Measurements from ENCODE around the gene HIGD1A.

HIGD1A gene

GRCh38 chr3:42752961-42753360 is 51.3 kb downstream of the HIGD1A start:
- no peak for DNase-seq

- DNase-seq = no peak
These were observed 51.8 kb downstream of the HIGD1A start for GRCh38 chr3:42752441-42752840.

- no peak for DNase-seq
These were observed 52.7 kb downstream of the HIGD1A start for GRCh38 chr3:42751609-42752008.

GRCh38 chr3:42750834-42751233 is 53.5 kb downstream of the HIGD1A start:
- DNase-seq = no peak

- no peak for DNase-seq
These were observed 54.5 kb downstream of the HIGD1A start for GRCh38 chr3:42749753-42750231.

GRCh38 chr3:42749025-42749752 is 55.1 kb downstream of the HIGD1A start:
- DNase-seq = no peak

- no peak for DNase-seq
These were observed 56.7 kb downstream of the HIGD1A start for GRCh38 chr3:42747581-42747980.

- DNase-seq = peak; percentile 83
These were observed 57.5 kb downstream of the HIGD1A start for GRCh38 chr3:42746455-42747450.

GRCh38 chr3:42745776-42746454 is 58.4 kb downstream of the HIGD1A start:
- peak; percentile 70 for DNase-seq

- peak; percentile 39 for DNase-seq
These were observed 59.0 kb downstream of the HIGD1A start for GRCh38 chr3:42745291-42745745.

- no peak for DNase-seq
These were observed 60.9 kb downstream of the HIGD1A start for GRCh38 chr3:42743204-42743995.

GRCh38 chr3:42742688-42743087 is 61.6 kb downstream of the HIGD1A start:
- no peak for DNase-seq

- DNase-seq = no peak
These were observed 62.0 kb downstream of the HIGD1A start for GRCh38 chr3:42742259-42742658.

- no peak for DNase-seq
These were observed 62.5 kb downstream of the HIGD1A start for GRCh38 chr3:42741796-42742195.

- peak; percentile 8 for DNase-seq
These were observed 64.7 kb downstream of the HIGD1A start for GRCh38 chr3:42739401-42740158.

- no peak for DNase-seq
These were observed 67.8 kb downstream of the HIGD1A start for GRCh38 chr3:42736531-42736930.

GRCh38 chr3:42736081-42736480 is 68.2 kb downstream of the HIGD1A start:
- peak; percentile 21 for DNase-seq

- DNase-seq = no peak
These were observed 68.7 kb downstream of the HIGD1A start for GRCh38 chr3:42735615-42736014.

GRCh38 chr3:42735019-42735418 is 69.3 kb downstream of the HIGD1A start:
- DNase-seq = no peak

GRCh38 chr3:42734263-42734860 is 69.9 kb downstream of the HIGD1A start:
- no peak for DNase-seq

Data from DMS79 treated with DMSO at 0.1 percent for 48 hours (cell line).